Dendritic cell treated with granulocyte-macrophage colony-stimulating factor and Interleukin-4, amounts not matched to agents 40 ng/mL and 50 ng/mL, for 4 days (primary cell): Measurements from ENCODE around the gene ADCYAP1R1.

Experiments used
- H3K27ac Mint-ChIP-seq: one replicate; pipeline ENCODE4 v1.8.0; 2022; ENCODE audit warnings: mild to moderate bottlenecking, mixed read lengths
- H3K27me3 Mint-ChIP-seq: one replicate; pipeline ENCODE4 v1.8.0; 2022; ENCODE audit warnings: mild to moderate bottlenecking, mixed read lengths
- H3K36me3 Mint-ChIP-seq: one replicate; pipeline ENCODE4 v1.8.0; 2022; ENCODE audit warnings: low read depth, mixed read lengths
- H3K4me1 Mint-ChIP-seq: one replicate; pipeline ENCODE4 v1.8.0; 2022; ENCODE audit warnings: low read depth, mixed read lengths
- H3K4me3 Mint-ChIP-seq: one replicate; pipeline ENCODE4 v1.8.0; 2022; ENCODE audit warnings: mild to moderate bottlenecking, moderate library complexity, mixed read lengths
- H3K9me3 Mint-ChIP-seq: one replicate; pipeline ENCODE4 v1.8.0; 2022; ENCODE audit warnings: mixed read lengths
- intact Hi-C: fragments of 100-400 bp; cut with micrococcal nuclease; formaldehyde crosslinking; loops from one replicate; pipeline ENCODE4 v1.15.0; 2022

The ADCYAP1R1 gene

DNA sequence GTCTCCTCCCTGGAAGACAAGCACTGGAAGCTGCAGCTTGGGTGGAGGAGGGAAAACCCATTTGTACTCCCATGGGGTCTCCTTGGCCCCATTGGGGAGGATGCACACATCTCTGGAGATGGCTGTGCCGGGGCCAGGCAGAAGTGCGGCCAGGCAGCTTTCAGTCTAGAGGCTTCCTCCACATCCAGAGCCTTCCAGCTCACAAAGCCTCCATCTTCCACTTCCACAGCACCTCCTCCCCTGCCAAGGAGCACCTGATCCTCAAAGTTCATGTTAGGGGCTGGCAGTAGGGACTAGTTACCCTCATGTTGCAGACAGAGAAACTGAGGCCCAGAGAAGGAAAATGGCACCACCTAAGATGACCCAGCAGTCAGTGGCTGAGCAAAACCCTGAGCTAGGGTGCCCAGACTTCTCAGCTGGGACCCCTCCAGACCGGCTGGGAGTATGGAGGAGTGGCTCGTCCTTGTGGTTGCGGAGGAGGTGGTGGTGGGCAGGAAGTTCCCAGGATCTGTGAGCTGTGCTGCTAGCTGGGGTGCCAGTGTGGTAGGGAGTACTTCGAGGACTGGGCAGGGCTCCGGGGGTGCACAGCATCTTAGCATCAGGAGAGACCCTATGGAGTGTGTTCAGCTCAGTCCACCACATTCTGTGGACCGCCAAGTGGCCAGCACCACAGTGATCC is 44.2 kb downstream of the ADCYAP1R1 start:
- H3K27me3 Mint-ChIP-seq, result peaks cover 3% of the 10 kb centered on the region
- H3K4me1 Mint-ChIP-seq, result no peaks in the 10 kb centered on the region

DNA sequence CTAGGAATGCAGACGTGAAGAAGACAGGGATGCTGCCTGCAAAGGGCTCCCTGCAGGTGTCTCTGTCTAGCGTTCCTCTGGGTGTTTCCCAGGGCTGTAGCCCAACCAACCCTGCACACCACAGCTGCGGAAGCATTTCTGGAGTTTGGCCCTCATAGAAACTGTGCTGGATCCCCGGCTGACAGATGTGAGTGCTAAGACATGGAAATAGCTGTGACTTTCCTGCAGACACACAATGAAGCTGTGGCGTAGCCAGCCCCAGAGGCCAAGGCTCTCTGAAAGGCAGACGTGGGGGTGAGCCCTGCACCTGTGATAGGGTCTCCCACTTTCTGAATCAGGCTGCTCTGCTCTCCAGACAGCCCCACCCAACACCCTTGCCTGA is 44.8 kb downstream of the ADCYAP1R1 start:
- Mint-ChIP-seq H3K27ac (no peak overlapping the region), H3K4me1 (no peaks in the 10 kb centered on the region), H3K4me3 (no peak overlapping the region), H3K9me3 (no peaks in the 10 kb centered on the region), H3K27me3 (peaks cover 2% of the 10 kb centered on the region), H3K36me3 (no peaks in the 10 kb centered on the region)
- intact Hi-C loops, result no loop called here

More for the DNA sequence above, 44.2 kb downstream of the ADCYAP1R1 start:
- no peak overlapping the region for H3K4me3 Mint-ChIP-seq
- no peak overlapping the region for H3K27ac Mint-ChIP-seq
- intact Hi-C loops, result no loop called here
- H3K9me3 Mint-ChIP-seq, result no peaks in the 10 kb centered on the region
- H3K36me3 Mint-ChIP-seq, result no peaks in the 10 kb centered on the region

DNA sequence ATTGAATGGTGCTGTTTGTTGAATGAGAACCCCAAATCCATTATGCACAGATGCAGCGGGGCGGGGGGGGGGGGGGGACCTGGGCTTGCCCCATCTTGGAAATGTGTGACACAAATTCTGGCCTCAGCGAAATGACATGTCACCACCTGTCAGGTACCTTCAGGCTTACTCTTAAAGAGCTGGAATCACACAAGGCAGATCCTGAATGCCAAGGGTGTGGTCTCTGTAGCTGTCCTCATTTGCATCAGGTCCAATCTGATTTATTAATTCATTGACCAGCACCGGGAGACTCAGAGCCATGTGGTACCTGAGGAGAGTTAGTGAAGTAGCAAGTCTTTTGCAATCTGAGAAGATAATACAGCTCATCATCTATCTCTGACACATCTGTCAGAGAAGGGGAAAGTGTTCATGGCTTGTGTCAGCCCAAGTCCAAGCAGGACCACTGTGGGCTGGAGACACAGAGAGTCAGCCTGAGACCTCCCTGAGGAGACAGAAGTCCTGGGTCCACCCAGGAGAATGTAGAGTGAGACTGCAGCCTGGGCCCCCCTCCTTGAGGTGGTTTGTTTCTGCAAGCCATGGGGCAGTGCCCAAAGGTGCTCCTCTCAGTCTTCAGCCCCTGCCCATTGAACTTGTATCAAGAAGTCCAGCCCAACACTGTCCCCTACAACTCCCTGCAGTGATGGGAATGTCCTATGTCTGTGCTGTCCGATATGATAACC is 46.7 kb downstream of the ADCYAP1R1 start:
- no peak overlapping the region for H3K27ac Mint-ChIP-seq
- intact Hi-C loops, result no loop called here
- H3K4me1 Mint-ChIP-seq, result no peaks in the 10 kb centered on the region
- no peaks in the 10 kb centered on the region for H3K27me3 Mint-ChIP-seq
- H3K4me3 Mint-ChIP-seq, result no peak overlapping the region
- H3K36me3 Mint-ChIP-seq, result no peaks in the 10 kb centered on the region
- no peaks in the 10 kb centered on the region for H3K9me3 Mint-ChIP-seq

DNA sequence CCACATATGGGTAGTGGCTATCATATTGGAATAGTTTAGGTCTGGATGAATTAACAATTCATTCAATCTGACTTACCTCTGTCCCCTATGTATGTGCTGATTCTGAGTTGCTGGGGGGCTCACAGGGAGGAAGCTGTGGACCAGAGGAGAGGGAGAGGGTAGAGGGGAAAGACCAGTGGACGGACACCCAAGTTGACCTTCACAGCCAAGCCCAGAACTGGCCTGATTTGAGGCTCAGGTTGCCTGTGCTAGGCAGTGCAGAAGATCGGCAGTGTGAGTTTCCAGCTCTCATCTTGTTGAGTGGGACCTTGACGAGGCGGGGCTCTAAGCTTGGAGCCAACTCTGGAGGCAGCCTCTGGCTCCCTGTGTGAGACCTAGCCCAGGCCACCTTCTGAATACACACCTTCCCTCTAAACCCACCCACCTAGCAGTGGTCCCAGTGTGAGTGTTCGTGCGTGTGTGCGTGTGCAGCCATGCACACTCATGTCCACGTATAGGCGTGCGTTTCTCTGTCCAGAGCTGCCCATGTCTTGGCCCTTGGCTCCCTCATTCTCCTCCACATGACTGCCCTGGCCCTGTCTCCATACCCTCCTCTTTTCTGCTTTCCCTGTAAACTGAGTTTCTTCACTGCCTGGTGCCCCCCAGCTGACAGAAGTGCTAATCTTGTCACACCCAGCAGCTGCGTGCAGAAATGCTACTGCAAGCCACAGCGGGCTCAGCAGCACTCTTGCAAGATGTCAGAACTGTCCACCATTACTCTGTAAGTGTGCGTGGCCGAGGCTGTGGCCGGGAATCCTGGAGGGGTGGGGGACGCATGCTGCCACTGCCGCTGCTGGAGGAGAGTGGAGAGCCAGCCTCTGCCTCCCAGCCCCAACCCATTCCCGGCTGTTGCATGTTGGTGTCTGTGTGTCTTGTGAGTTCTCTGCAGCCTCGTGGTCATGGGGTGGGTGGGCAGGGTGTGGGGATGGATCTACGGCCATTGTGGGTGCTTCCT is 47.6 kb downstream of the ADCYAP1R1 start:
- Mint-ChIP-seq H3K4me3 (no peak overlapping the region), H3K27me3 (no peaks in the 10 kb centered on the region), H3K27ac (no peak overlapping the region), H3K36me3 (no peaks in the 10 kb centered on the region), H3K4me1 (no peaks in the 10 kb centered on the region), H3K9me3 (no peaks in the 10 kb centered on the region)
- intact Hi-C loops, result no loop called here

DNA sequence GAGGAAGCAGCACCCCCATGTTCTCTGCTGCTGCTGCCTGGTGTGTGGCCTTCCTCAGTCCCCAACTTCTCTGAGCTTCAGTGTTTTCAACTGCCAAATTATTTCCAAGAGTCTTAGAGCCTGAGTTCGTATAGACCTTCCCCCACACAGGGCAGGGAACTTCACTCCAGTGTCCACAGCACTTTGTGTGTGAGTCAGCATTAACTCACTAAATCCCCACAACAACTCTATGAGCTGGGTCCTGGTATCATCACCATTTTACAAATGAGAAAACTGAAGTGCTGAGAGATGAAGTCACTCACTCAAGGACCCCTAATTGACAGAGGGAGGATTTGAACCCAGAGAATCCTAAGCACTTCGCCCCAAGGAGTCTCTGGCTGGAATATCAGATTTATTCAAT is 48.3 kb downstream of the ADCYAP1R1 start:
- Mint-ChIP-seq H3K27ac (no peak overlapping the region), H3K4me1 (no peaks in the 10 kb centered on the region), H3K4me3 (no peak overlapping the region), H3K36me3 (no peaks in the 10 kb centered on the region), H3K9me3 (no peaks in the 10 kb centered on the region), H3K27me3 (no peaks in the 10 kb centered on the region)
- intact Hi-C loops, result no loop called here

DNA sequence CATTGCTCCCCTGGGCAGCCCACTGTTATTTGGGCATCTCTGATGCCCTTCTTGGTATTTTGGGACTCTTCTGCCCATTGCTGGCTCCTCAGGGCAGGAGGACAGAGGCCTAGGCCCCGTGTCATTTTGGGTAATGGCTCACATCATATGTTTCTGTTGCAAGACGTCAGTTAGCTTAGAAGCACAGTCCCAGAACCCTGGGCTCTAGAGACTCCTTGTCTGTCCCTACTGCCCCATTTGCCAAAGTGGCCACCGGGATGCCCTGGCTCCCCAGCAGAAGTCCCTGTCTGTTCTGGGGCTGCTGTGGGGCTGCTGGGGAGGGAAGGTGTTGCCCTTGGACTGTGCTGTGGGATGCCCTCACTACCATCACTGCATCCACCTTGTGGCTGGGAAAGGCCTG is 48.8 kb downstream of the ADCYAP1R1 start:
- Mint-ChIP-seq H3K27ac (no peak overlapping the region), H3K4me1 (no peaks in the 10 kb centered on the region), H3K4me3 (no peak overlapping the region), H3K36me3 (no peaks in the 10 kb centered on the region), H3K9me3 (no peaks in the 10 kb centered on the region), H3K27me3 (no peaks in the 10 kb centered on the region)
- intact Hi-C loops, result no loop called here

DNA sequence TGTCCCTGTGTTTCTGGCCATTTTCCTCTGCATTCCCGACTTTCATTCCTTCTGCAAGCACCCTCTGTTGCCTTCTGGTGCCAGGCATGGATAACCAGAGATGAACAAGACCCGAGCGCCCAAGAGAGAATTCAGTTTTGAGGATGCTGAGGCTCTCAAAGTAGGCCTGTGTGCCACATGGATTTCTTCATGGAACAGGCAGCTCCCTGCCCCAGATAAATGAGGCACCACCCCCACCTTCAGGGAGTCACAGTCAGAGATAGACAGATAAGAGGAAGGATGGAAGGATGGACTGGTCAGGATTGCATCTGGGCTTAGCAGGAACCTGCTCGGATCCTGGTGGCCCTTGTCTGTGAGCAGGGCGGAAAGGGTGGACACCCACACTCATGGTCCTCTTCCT is 49.4 kb downstream of the ADCYAP1R1 start:
- H3K36me3 Mint-ChIP-seq, result no peaks in the 10 kb centered on the region
- H3K9me3 Mint-ChIP-seq, result no peaks in the 10 kb centered on the region
- H3K27ac Mint-ChIP-seq, result no peak overlapping the region
- no peaks in the 10 kb centered on the region for H3K4me1 Mint-ChIP-seq
- H3K4me3 Mint-ChIP-seq, result no peak overlapping the region
- no peaks in the 10 kb centered on the region for H3K27me3 Mint-ChIP-seq
- intact Hi-C loops, result no loop called here

DNA sequence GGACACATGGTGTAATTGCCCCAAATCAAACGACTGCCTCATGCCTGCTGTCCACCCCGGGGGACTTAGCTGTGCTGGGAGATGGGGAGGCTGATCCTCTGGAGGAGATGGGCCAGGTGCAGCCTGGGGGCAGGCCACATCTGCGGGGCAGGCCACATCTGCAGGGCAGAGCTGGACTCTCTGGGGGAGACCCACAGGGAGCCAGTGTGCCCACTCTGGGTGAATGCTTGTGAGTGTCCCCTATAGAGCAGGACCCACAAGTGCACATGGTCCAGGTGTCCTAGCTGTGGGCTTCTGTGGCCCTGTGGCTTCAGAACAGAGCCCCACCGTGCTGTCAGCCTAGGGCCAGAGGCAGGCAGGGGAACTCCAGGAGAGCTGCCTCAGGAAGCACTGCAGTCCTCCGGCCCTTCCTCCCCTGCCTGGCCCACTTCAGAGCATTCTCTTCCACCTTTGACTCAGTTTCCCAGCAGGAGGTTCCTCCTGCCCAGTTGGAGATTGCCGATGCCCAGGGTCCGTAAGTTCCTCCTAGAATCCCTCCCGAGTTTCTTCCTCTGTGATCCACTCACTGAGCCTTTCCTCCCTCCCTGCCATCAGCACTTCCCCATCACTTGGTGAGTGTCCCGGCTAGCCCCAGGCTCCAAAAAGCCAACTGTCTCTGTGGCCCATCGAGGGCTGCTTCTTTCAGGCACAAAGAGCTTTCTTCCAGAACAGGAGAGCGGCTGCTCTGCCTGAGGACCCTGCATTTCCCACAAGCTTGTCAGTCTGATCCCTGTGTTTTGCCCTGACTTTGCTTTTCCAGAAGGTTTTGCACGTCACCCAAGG is 50.3 kb downstream of the ADCYAP1R1 start:
- Mint-ChIP-seq H3K9me3 (no peaks in the 10 kb centered on the region), H3K4me1 (no peaks in the 10 kb centered on the region), H3K27ac (no peak overlapping the region), H3K4me3 (no peak overlapping the region), H3K36me3 (no peaks in the 10 kb centered on the region), H3K27me3 (no peaks in the 10 kb centered on the region)
- intact Hi-C loops, result no loop called here

DNA sequence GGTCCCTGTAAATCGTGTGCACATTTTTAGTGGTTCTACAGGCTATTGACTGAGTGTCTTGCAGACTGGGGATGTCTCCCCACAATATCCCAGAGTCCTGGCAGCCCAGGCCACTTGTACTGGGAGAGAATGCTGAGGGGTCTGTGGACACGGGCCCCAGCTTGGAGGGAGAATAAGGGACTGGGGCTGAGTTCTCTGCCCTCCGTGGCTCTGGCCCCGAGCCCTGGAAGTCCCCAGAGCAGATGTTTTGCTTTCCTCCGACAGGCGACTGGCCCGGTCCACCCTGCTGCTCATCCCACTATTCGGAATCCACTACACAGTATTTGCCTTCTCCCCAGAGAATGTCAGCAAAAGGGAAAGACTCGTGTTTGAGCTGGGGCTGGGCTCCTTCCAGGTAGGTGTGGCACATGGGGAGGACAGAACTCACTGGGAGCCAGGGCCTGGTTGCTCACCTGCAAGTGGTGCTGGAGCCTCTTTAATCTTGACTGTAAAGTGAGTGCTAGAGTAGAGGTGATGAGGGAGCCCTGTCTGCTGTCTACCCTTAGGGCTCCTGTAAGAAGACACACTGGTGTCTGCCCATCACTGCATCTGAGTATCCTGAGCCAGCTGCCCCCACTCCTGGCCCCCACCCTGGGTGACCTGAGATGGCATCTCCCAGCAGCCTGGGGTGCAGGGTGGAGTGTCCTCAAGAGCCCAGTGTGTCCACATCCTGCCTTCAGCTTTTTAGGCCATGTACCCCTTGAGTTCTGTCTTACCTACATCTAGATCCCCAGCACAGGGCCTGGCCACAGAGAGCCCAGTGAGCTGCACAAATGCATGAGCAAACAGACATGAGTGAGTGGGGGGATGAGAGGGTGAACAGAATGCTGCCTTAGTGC is 51.1 kb downstream of the ADCYAP1R1 start:
- intact Hi-C loops, result no loop called here
- H3K27ac Mint-ChIP-seq, result no peak overlapping the region

DNA sequence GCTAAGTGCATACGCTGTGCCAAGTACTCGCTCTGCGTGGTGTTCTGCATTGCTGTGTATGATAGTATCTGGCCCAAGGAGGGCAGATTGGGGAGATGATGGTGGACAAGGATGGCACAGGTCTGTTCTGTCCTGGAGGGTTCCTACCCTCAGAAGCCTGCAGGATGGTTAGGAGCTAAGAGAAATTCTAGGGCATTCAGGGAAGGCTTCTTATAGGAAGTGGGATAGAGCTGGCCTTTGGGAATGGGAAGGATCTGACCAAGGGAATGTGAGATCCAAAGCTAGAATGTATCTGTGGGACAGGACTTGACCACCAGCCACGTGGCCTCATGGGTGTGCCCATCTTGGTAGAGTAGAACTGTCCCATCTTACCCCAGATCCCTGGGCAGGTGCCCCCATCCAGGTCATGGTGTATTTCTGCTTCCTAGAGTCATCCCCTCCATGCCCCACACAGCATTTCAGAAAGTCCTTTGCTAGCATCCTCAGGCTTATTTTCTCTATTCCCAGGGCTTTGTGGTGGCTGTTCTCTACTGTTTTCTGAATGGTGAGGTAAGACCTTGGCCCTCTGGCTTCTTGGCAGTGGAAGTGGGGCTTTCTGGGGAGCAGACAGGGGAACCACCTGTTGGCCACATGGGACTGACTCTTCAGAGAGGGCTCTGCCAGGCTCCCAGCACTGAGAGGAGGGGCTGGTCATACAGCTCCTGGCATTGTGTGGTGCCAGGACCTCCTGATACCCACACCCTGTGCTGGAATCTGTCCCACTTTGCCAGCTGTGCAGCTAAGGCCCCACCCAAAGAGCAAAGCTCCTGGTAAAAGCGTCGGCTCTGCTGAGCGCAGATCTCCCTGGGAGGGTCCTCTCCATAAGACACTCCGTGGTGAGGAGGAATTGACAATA is 52.5 kb downstream of the ADCYAP1R1 start:
- H3K27me3 Mint-ChIP-seq, result no peaks in the 10 kb centered on the region
- H3K36me3 Mint-ChIP-seq, result no peaks in the 10 kb centered on the region
- H3K27ac Mint-ChIP-seq, result no peak overlapping the region
- intact Hi-C loops, result no loop called here
- H3K4me1 Mint-ChIP-seq, result no peaks in the 10 kb centered on the region
- H3K4me3 Mint-ChIP-seq, result no peak overlapping the region
- H3K9me3 Mint-ChIP-seq, result no peaks in the 10 kb centered on the region

More for the DNA sequence above, 51.1 kb downstream of the ADCYAP1R1 start:
- Mint-ChIP-seq H3K4me3 (no peak overlapping the region), H3K36me3 (no peaks in the 10 kb centered on the region), H3K9me3 (no peaks in the 10 kb centered on the region), H3K4me1 (no peaks in the 10 kb centered on the region), H3K27me3 (no peaks in the 10 kb centered on the region)

DNA sequence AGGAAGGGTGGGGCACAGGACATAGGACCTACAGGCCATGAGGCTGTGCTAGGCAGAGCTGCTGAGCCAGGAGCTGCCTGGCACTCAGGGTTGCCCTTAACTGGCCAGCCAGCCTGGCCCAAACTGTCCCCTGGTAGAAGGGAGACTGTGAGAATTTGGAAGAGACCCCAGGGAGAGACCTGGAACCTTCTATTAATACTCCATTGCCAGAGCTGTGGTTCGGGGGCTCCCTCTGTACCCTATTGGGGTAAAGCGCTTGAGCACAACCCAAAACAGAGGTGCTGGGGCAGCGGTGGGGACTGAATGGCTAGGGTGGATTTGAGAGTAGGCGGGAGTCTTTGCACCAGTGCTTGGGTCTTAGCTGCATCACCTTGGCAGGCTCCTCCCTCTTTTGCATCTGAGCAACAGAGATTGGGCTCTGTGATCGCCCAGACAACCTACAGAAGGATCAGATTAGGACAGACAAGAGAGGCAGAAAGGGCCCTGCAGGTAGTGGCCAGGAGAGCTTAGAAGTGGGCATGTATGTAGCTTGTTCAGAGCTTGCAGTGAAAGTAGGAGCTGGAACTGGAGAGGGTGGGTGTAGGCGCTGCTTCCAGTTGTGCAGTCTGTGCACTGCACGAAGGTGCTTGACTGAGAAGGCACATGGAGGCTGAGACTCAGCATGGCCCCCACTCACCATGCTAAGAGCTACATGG is 53.3 kb downstream of the ADCYAP1R1 start:
- no peaks in the 10 kb centered on the region for H3K36me3 Mint-ChIP-seq
- no peak overlapping the region for H3K27ac Mint-ChIP-seq
- intact Hi-C loops, result no loop called here
- no peak overlapping the region for H3K4me3 Mint-ChIP-seq
- no peaks in the 10 kb centered on the region for H3K4me1 Mint-ChIP-seq
- no peaks in the 10 kb centered on the region for H3K27me3 Mint-ChIP-seq
- no peaks in the 10 kb centered on the region for H3K9me3 Mint-ChIP-seq
